ENCODE data around the gene WWC2.
"Not testable (repeated sequence)": the region's sequence is repeated elsewhere in the genome, so short reads cannot be mapped to it uniquely, and the experiment has no call there.

The WWC2 gene

GRCh38 chr4:183175631-183176232 lies 76.7 kb downstream of the WWC2 start:
- peak; percentile 20 for DNase-seq

GRCh38 chr4:183177001-183177400 lies 77.9 kb downstream of the WWC2 start:
- DNase-seq, result no peak

- DNase-seq, result no peak
These were observed 79.1 kb downstream of the WWC2 start for GRCh38 chr4:183178201-183178600.

- DNase-seq, result no peak
These were observed 81.0 kb downstream of the WWC2 start for GRCh38 chr4:183180096-183180495.

- no peak for DNase-seq
These were observed 81.6 kb downstream of the WWC2 start for GRCh38 chr4:183180621-183181020.

- no peak for DNase-seq
These were observed 82.0 kb downstream of the WWC2 start for GRCh38 chr4:183181081-183181480.

- DNase-seq, result peak; percentile 54
These were observed 84.0 kb downstream of the WWC2 start for GRCh38 chr4:183182873-183183725.

- no peak for DNase-seq
These were observed 85.0 kb downstream of the WWC2 start for GRCh38 chr4:183183906-183184535.

- no peak for DNase-seq
These were observed 86.0 kb downstream of the WWC2 start for GRCh38 chr4:183185018-183185417.

- no peak for DNase-seq
These were observed 86.5 kb downstream of the WWC2 start for GRCh38 chr4:183185559-183185958.

GRCh38 chr4:183186813-183187212 lies 87.8 kb downstream of the WWC2 start:
- no peak for DNase-seq

- DNase-seq, result no peak
These were observed 92.0 kb downstream of the WWC2 start for GRCh38 chr4:183190900-183191527.

GRCh38 chr4:183191630-183192029 lies 92.6 kb downstream of the WWC2 start:
- no peak for DNase-seq

- DNase-seq, result no peak
These were observed 93.5 kb downstream of the WWC2 start for GRCh38 chr4:183192571-183192970.

- DNase-seq, result not testable (repeated sequence)
These were observed 94.8 kb downstream of the WWC2 start for GRCh38 chr4:183193730-183194338.

- DNase-seq, result no peak
These were observed 96.5 kb downstream of the WWC2 start for GRCh38 chr4:183195534-183195933.

GRCh38 chr4:183197140-183197539 lies 98.1 kb downstream of the WWC2 start:
- DNase-seq, result no peak

- no peak for DNase-seq
These were observed 101.4 kb downstream of the WWC2 start for GRCh38 chr4:183200453-183200852.

GRCh38 chr4:183201331-183201730 lies 102.3 kb downstream of the WWC2 start:
- no peak for DNase-seq

GRCh38 chr4:183202523-183202922 lies 103.5 kb downstream of the WWC2 start:
- no peak for DNase-seq

- DNase-seq, result no peak
These were observed 105.7 kb downstream of the WWC2 start for GRCh38 chr4:183204793-183205192.

- no peak for DNase-seq
These were observed 106.1 kb downstream of the WWC2 start for GRCh38 chr4:183205193-183205592.

GRCh38 chr4:183205709-183206108 lies 106.7 kb downstream of the WWC2 start:
- no peak for DNase-seq

Data from eye (tissue), 1 donor.